ENCODE results near the gene SNX3. TPM values are rescaled to one million over a fixed set of nuclear protein-coding genes. Genes with fewer than 3 reads are reported as not detected.

Gene SNX3
- total RNA-seq, 4 donors from 2014 or later = 150 to 177 (median 168) TPM

DNA sequence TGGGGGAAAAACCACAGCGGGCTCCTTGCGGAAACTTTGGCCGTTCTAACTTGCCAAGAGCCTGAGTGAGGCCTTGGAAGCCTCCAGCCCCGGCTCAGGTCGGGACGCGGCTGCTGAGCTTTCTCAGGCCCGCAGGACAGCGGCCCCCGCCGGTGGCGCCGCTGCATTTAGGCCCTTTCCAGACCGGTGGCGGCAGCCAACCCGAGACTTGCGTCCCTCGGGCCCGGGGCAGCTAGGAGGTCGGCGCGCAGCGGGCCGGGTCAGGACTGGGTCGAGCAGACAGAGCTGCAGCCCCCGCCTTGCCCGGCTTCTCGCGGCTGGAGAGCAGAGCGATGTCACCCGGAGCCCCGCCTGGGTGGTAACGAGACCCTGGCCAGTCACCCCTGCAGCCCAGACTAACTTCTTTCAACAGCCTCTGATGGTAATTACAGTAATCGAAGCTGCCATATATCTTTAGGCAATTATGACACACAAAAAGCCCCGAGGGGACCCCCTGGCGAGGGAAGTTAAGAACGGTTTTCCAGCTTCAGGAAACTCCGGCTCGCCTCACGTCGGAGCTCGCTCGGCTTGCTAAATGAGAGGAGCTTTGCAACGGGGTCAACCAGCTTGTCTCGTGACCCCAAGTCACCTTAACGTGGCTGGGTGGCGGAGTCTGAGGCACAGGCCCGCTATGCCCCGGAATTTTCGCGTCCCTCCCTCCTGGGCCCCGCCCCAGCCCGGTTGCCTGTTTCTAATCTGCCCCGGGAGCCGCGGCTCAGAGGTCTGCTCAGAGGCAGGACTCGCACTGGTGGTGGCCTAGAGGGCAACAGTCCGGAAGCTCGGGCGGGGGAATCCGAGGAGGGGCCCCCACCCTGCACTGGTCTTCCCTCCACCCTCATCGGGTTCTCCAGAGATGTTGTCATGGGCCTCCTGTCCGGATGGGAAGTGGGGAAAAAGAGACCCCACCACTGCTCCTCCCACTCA, 92.1 kb downstream of the SNX3 start:
- H3K27me3 ChIP-seq = peaks cover 94 to 100% (median 99%) of the 10 kb centered on the region in 3 donors
- peak overlapping the region; percentile 10 to 52 (median 24) for H3K4me3 ChIP-seq
- peak in 1 of 2 donors; percentile 46 for ATAC-seq
- intact Hi-C loops (cut with DNase I; ENCODE audit: low total_unique reads) = no loop called here
- in situ Hi-C loops (cut with MboI; ENCODE audit: low sequenced_read_pairs in 4 of 4) = no loop called here
- H3K4me1 ChIP-seq = peaks cover 20 to 43% of the 10 kb centered on the region in 2 donors
- no peak for DNase-seq
- H3K36me3 ChIP-seq = no peaks in the 10 kb centered on the region
- no peak overlapping the region for H3K27ac ChIP-seq
- no peaks in the 10 kb centered on the region for H3K9me3 ChIP-seq
- no peak for TF ChIP-seq POLR2A (IDR thresholded peaks at IDR 0.05)
- TF ChIP-seq, protein P1, sequence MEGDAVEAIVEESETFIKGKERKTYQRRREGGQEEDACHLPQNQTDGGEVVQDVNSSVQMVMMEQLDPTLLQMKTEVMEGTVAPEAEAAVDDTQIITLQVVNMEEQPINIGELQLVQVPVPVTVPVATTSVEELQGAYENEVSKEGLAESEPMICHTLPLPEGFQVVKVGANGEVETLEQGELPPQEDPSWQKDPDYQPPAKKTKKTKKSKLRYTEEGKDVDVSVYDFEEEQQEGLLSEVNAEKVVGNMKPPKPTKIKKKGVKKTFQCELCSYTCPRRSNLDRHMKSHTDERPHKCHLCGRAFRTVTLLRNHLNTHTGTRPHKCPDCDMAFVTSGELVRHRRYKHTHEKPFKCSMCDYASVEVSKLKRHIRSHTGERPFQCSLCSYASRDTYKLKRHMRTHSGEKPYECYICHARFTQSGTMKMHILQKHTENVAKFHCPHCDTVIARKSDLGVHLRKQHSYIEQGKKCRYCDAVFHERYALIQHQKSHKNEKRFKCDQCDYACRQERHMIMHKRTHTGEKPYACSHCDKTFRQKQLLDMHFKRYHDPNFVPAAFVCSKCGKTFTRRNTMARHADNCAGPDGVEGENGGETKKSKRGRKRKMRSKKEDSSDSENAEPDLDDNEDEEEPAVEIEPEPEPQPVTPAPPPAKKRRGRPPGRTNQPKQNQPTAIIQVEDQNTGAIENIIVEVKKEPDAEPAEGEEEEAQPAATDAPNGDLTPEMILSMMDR (IDR thresholded peaks at IDR 0.05 in 4 of 5, conservative IDR thresholded peaks at IDR 0.05 in 1 of 5) = peak in 1 of 5 experiments; percentile 42

DNA sequence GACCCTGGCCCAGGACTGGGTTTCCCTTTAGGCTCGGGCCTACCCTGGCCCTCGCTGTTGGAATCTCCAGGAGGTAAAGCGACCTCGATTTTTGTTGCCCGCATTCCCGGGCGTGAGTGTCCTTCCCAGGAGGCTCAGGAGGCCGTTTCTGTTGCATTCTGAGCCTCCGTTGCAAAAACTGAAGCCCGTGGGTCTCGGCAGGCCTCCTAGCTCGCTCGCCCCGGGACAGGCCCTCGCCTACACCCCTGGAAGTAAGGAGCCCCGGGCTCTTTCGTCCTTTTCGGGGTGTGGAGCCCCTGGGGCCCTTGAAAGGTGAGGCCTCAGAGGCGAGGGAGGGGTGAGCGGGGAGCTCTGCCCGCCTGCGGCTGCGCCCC, 92.8 kb downstream of the SNX3 start:
- H3K27me3 ChIP-seq = peaks cover 99 to 100% (median 99%) of the 10 kb centered on the region in 3 donors
- peaks cover 20 to 43% of the 10 kb centered on the region in 2 donors for H3K4me1 ChIP-seq
- in situ Hi-C loops (cut with MboI; ENCODE audit: low sequenced_read_pairs in 4 of 4) (no loop called here), intact Hi-C loops (cut with DNase I; ENCODE audit: low total_unique reads) (no loop called here)
- H3K4me3 ChIP-seq = peak overlapping the region; percentile 10 to 52 (median 24)
- TF ChIP-seq, protein P1 (IDR thresholded peaks at IDR 0.05 in 4 of 5, conservative IDR thresholded peaks at IDR 0.05 in 1 of 5) = no peak
- no peak for TF ChIP-seq POLR2A (IDR thresholded peaks at IDR 0.05)
- ATAC-seq = no peak
- H3K9me3 ChIP-seq = no peaks in the 10 kb centered on the region
- no peaks in the 10 kb centered on the region for H3K36me3 ChIP-seq
- no peak for DNase-seq
- H3K27ac ChIP-seq = no peak overlapping the region

DNA sequence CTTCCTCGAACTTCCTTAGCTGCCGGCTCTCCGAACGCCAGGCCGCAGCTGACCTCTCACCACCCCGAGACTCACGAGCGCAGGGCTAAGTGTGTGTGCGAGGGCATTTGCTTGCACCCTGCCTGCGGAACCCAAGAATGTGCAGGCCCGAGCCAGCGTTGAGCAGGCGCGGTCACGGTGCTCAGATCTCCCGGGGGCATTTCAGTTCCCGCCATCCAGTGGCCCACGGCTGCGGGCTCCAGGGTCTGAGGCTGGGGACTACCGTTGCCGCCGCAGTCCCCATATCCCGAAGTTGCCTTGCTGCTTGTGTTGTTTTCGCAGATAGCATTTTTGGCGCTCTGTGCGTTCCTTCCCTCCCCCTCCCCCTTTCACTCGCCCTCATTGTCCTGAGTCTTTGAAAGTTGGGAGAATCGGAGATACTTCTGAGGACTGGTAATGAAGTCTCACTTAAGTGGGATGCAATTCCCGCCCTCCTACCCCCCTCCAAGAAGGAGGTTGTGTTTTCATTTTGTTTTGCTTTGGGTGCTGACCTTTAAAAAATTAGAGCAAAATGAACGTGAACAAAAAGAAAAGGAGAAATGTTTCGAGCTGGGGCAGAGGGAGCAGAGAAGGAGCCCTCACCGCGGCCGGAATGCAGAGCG, 93.3 kb downstream of the SNX3 start:
- intact Hi-C loops (cut with DNase I; ENCODE audit: low total_unique reads) = no loop called here
- ATAC-seq = no peak
- H3K9me3 ChIP-seq = no peaks in the 10 kb centered on the region

GRCh38 chr6:108166664-108167448, 94.0 kb downstream of the SNX3 start:
- Histone ChIP-seq H3K9me3 (no peaks in the 10 kb centered on the region), H3K4me1 (peaks cover 20 to 43% of the 10 kb centered on the region in 2 donors), H3K27me3 (peaks cover 99 to 100% (median 99%) of the 10 kb centered on the region in 3 donors), H3K4me3 (peak overlapping the region in 1 of 4 donors; percentile 47), H3K36me3 (no peaks in the 10 kb centered on the region), H3K27ac (no peak overlapping the region)
- TF ChIP-seq, protein P1 (IDR thresholded peaks at IDR 0.05 in 4 of 5, conservative IDR thresholded peaks at IDR 0.05 in 1 of 5) = no peak
- no peak for TF ChIP-seq POLR2A (IDR thresholded peaks at IDR 0.05)
- DNase-seq (no peak), ATAC-seq (no peak)
- intact Hi-C loops (cut with DNase I; ENCODE audit: low total_unique reads) (no loop called here), in situ Hi-C loops (cut with MboI; ENCODE audit: low sequenced_read_pairs in 4 of 4) (no loop called here)

More for the DNA sequence above, 93.3 kb downstream of the SNX3 start:
- in situ Hi-C loops (cut with MboI; ENCODE audit: low sequenced_read_pairs in 4 of 4) = no loop called here
- Histone ChIP-seq H3K27ac (no peak overlapping the region), H3K27me3 (peaks cover 99 to 100% (median 99%) of the 10 kb centered on the region in 3 donors), H3K4me3 (peak overlapping the region in 2 of 4 donors; percentile 20 to 52), H3K4me1 (peaks cover 20 to 43% of the 10 kb centered on the region in 2 donors), H3K36me3 (no peaks in the 10 kb centered on the region)
- no peak for TF ChIP-seq POLR2A (IDR thresholded peaks at IDR 0.05)
- TF ChIP-seq, protein P1 (IDR thresholded peaks at IDR 0.05 in 4 of 5, conservative IDR thresholded peaks at IDR 0.05 in 1 of 5) = no peak
- DNase-seq = no peak

Measured in gastrocnemius medialis (tissue), 4 donors.